CD4-positive, alpha-beta T cell treated with Interferon alpha-2 for 1 hour (primary cell): ENCODE measurements around the gene GRAMD1C.

Source experiments
- DNase-seq, 2 donors: peaks; one replicate each; pipeline ENCODE4 v3.0.0-alpha.2; 2020 to 2022

Gene GRAMD1C

DNA sequence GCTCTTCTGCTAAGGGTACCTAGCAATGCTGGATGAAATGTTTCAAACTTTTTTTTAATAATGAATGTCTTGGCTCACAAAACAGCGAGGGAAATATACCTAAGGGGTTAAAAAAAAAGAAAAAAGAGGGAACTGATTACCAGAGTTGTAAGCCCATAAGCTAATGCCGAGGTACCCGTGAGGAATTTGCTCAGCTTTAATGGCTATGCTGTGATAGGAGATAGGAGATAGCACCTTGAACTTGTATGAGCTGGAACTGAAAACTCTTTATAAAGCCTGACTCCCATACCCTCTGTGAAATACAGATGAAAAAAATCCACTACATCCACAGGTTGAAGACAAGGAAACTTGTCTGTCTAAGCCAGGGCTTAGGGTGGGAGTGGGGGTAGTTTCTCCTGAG lies 13.9 kb downstream of the GRAMD1C start:
- no peak for DNase-seq

- DNase-seq: no peak
Measured at GRCh38 chr3:113867506-113867905, 28.9 kb downstream of the GRAMD1C start.

- DNase-seq: no peak
Measured at GRCh38 chr3:113873293-113873692, 34.7 kb downstream of the GRAMD1C start.

DNA sequence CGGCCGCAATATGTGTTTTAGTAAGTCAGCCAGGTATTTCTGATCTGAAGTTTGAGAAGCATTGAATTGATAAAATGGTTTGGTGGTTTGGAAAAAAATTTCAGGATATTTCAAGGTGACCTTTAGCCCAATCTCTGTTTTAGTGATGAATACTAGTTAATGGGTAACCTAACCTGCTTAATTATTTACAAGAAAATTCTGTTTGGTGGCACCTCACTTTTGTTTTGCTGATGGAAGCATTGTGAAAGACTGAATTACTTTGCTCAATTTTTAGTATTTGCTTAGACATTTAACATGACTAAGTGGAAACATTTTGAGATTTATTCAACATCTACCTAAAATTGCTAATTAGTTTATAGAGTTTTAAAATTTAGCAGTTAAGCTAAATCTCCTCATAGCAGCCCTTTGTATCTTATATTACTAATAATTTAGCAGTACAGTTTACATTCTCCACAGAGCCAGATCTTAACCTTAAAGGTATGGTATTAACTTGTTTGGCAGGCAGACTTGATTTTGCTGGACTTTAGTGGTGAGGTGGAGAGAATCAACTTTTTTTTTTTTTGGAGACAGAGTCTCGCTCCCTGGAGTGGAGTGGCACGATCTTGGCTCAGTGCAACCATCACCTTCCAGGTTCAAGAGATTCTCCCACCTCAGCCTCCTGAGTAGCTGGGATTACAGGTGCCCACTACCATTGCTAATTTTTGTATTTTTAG lies 35.4 kb downstream of the GRAMD1C start:
- no peak for DNase-seq

DNA sequence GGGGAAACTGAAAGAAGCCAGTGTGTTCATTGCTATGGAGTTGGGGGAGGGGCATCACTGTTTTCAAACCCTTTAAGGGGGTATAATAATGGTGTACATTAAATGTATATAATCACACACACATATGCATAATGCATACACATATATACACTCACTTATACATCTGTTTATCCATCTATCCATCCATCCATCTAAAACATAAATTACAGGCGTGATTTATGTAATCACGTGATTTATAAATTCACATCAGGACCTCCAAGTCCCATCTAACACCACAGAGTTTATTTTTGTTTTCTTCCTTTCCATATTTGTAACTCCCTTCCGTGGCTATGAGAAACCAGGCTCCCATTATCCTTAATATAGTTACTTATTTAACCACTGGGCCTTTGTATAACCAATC lies 39.8 kb downstream of the GRAMD1C start:
- no peak for DNase-seq

GRCh38 chr3:113885050-113885449 lies 46.5 kb downstream of the GRAMD1C start:
- no peak for DNase-seq

DNA sequence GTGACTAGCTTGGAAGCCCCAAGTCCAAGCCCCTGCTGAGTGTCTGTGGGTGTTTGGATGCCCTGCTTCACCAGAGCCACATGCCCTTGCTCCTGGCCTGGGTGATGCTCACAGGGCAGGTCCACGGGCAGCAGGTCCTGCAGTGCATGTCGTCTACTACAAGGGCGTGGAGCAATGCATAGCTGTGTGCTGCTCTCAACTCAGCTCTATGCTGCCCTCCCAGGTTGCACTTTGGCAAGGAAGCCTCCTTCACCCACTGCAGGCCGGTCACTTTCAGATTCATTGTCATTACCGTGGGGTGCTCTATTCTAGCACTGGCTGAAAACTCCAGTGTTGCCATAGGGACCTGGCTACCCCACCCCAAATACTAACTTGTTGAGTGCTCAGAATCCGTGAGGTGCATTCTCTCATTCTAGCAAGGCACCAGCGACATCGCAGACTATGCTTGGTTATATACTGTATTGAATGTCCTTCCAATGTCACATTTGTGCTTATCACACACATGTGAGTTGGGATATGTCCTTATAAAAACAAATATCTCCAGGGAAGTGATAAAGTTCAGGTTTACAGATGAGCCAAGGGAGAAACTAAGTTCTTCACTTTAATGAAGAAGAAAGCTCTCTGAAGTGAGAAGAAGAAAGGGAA lies 51.8 kb downstream of the GRAMD1C start:
- no peak for DNase-seq

- DNase-seq: no peak
Measured at GRCh38 chr3:113894927-113895326, 56.3 kb downstream of the GRAMD1C start.

- no peak for DNase-seq
Measured at GRCh38 chr3:113895964-113896363, 57.4 kb downstream of the GRAMD1C start.

GRCh38 chr3:113896930-113897329 lies 58.3 kb downstream of the GRAMD1C start:
- DNase-seq: no peak

DNA sequence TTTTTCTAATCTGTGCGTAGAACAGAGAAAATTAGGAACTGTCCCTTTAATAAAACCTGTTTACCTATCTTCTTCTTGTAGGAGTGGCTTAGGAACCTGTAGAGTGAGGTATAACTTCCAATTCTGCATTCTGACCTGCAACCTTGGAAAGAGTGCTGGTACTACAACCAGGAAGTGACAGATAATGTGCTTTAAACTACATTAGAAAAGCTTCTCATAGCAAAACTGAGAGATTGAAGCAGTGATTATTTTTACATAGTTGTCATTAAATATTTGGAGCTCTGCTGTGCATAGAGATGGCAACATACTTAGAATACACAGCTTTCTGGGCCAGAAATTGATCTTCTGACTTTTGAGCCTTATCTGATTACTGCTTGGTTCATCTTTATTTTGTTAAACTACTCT lies 58.8 kb downstream of the GRAMD1C start:
- peak in 1 of 2 donors; percentile 25 for DNase-seq

DNA sequence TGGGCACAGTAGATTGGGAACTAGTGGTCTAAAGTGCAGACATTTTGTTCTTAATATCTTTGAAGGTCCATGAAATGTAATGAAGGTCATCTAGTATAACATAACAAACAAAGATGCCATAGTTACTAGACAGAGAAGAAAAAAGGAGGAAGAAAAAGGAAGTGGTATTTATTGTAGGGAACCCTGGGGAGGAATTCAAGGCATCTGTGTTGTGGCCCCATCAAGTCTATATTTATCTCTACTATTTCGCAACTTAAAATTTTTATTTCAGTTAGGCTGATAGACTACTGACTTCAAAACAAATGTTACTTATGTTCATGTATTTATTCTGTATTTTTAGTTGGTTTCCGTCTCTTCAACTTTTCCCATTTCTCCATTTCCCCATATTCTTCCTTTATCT lies 60.3 kb downstream of the GRAMD1C start:
- no peak for DNase-seq

GRCh38 chr3:113906568-113907140 lies 68.1 kb downstream of the GRAMD1C start:
- no peak for DNase-seq

GRCh38 chr3:113908133-113908532 lies 69.5 kb downstream of the GRAMD1C start:
- no peak for DNase-seq

DNA sequence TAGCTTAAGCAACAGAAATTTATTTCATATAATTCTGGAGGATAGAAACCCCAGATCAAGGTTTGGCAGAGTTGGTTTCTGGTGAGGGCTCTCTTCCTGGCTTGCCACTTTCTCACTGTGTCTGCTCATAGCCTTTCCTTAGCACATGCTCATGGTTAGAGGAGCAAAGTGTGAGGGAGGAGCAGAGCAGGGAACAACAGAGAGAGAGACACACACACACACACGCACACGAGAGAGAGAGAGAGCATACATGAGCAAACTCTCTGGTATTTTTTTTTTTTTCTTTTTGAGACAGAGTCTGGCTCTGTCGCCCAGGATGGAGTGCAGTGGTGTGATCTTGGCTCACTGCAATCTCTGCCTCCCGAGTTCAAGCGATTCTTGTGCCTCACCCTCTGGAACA lies 72.4 kb downstream of the GRAMD1C start:
- DNase-seq: no peak

GRCh38 chr3:113912552-113913236 lies 74.1 kb downstream of the GRAMD1C start:
- DNase-seq: peak; percentile 5 to 67

GRCh38 chr3:113914646-113915045 lies 76.1 kb downstream of the GRAMD1C start:
- DNase-seq: no peak

- no peak for DNase-seq
Measured at GRCh38 chr3:113927556-113927955, 89.0 kb downstream of the GRAMD1C start.

GRCh38 chr3:113946831-113947230 lies 108.2 kb downstream of the GRAMD1C start:
- no peak for DNase-seq

- DNase-seq: peak; percentile 52 to 79
Measured at GRCh38 chr3:113947372-113948014, 108.9 kb downstream of the GRAMD1C start, which contains the start of gene ZDHHC23. ZDHHC23 (plus strand) TSS chr3:113948013; CDS start chr3:113948803, 790 bp downstream.

DNA sequence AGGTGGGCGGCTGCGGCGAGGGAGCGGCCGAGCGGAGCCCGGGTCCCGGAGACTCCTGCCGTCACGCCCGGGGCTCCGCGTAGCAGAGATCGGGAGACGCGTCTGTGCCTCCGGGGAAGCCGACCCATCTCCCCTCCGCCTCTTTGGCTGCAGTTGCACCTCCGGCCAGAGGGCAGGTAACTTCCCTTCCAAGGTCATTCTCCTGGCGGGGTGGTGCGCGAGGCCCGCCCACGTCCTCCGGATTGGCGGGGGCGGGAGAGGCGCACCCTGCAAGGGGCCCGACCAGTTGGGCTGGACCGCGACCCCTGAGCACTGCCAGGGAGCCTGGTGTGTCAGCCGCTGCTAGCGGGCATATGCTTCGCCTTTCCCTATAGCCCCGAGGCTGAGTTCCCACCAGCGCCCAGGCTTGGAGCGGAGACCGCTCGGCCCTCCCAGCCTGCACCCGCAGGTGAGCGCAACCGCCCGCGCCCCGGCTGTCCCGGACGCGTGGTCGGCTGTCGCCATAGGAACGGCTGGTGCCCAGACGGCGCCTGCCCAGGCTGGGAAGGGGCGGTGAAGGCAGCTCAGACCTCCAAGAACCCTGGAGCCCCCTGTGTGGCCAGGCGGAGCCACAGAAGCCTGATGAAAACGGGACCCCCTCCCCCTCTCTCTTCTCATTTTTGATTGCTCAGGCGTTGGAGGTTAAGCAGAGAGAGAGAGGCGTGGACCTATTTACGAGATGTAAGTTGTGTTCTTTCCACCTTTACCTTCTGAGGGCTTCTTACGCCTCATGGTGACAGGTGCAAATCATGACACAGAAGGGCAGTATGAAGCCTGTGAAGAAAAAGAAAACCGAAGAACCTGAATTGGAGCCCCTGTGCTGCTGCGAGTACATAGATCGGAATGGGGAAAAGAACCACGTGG lies 109.7 kb downstream of the GRAMD1C start:
- DNase-seq: peak; percentile 7 to 31

GRCh38 chr3:113952921-113953320 lies 114.3 kb downstream of the GRAMD1C start:
- DNase-seq: no peak
